GM19193 (cell line): ENCODE results near the gene LSG1.

ENCODE experiments used
- POLR2A ChIP-seq: IDR thresholded peaks from 4 replicates; pipeline ENCODE4 v1.6.1; 2011; ENCODE audit not compliant: insufficient read depth, insufficient read length; ENCODE audit errors: extremely low read depth

Gene LSG1

GRCh38 chr3:194647747-194648146 is 24.2 kb downstream of the LSG1 start:
- no peak for TF ChIP-seq POLR2A

- no peak for TF ChIP-seq POLR2A
These were observed 29.2 kb downstream of the LSG1 start for GRCh38 chr3:194642769-194643168.

- TF ChIP-seq POLR2A: no peak
These were observed 31.2 kb downstream of the LSG1 start for GRCh38 chr3:194640829-194641228.

GRCh38 chr3:194638991-194639605 is 32.9 kb downstream of the LSG1 start:
- TF ChIP-seq POLR2A: no peak

GRCh38 chr3:194637541-194638400 is 34.2 kb downstream of the LSG1 start:
- no peak for TF ChIP-seq POLR2A

GRCh38 chr3:194637066-194637465 is 34.9 kb downstream of the LSG1 start:
- no peak for TF ChIP-seq POLR2A

- TF ChIP-seq POLR2A: peak; percentile 39
These were observed 38.5 kb downstream of the LSG1 start, which contains the start of gene TMEM44 for GRCh38 chr3:194633349-194634004. Gene TMEM44, minus strand, starts transcription at chr3:194633419. Its CDS starts 204 bp downstream, at chr3:194633215.

- TF ChIP-seq POLR2A: no peak
These were observed 39.1 kb downstream of the LSG1 start for GRCh38 chr3:194632809-194633348.

- TF ChIP-seq POLR2A: no peak
These were observed 39.7 kb downstream of the LSG1 start for GRCh38 chr3:194632226-194632808.

- no peak for TF ChIP-seq POLR2A
These were observed 40.3 kb downstream of the LSG1 start for GRCh38 chr3:194631696-194632095.

- no peak for TF ChIP-seq POLR2A
These were observed 47.0 kb downstream of the LSG1 start for GRCh38 chr3:194624956-194625355.

GRCh38 chr3:194623449-194624290 is 48.3 kb downstream of the LSG1 start:
- TF ChIP-seq POLR2A: no peak

GRCh38 chr3:194622621-194623340 is 49.2 kb downstream of the LSG1 start:
- TF ChIP-seq POLR2A: no peak
